ENCODE data around the gene CREB3L4.

CREB3L4 gene, protein sequence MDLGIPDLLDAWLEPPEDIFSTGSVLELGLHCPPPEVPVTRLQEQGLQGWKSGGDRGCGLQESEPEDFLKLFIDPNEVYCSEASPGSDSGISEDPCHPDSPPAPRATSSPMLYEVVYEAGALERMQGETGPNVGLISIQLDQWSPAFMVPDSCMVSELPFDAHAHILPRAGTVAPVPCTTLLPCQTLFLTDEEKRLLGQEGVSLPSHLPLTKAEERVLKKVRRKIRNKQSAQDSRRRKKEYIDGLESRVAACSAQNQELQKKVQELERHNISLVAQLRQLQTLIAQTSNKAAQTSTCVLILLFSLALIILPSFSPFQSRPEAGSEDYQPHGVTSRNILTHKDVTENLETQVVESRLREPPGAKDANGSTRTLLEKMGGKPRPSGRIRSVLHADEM

DNA sequence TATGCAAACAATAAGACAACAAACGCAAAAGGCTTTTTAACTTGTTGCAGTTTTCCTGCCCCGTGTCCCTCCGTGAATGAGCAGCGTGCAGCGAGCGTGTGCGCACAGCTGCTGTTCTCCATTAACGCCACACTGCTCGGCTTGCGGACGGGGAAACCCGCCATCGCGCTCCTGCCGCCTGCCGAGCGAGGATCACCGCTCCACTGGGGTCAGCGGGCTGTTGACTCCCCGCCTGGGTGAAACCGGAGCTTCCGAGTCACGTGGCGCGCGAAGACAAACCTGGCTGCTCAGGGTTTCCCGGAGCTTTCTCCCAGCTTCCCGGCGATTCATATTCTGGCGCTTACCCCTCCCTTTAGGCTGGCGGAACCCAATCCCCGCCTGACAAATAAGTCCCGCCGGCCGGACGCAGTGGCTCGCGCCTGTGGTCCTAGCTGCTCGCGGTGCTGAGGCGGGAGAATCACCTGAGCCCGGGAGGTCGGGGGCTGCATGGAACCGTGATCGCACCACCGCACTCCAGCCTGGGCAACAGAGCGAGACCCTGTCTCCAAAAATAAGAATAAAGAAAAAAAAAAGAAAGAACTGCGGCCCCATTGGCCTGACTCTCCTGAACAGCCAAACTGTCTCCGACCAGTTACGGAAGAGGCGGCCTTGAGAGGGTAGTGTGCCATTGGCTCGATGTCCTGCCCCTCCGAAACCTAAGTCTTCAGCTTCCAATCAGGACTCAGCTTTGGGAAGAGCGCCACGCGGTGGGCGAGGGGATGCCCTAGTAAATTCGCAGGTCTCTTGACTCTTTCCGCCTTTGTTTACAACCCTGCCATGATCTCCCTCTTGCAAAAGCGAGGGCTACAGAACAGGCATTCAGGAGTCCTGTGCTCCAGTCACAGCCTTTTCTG lies at the start of gene CREB3L4:
Gene CREB3L4 (plus strand): TSS at position 796 of the 893 bp plus-strand sequence. CDS start 624 bp downstream, outside the sequence.
- in situ Hi-C loops (cut with HindIII; ENCODE audit: low sequenced_read_pairs), result no loop called here

DNA sequence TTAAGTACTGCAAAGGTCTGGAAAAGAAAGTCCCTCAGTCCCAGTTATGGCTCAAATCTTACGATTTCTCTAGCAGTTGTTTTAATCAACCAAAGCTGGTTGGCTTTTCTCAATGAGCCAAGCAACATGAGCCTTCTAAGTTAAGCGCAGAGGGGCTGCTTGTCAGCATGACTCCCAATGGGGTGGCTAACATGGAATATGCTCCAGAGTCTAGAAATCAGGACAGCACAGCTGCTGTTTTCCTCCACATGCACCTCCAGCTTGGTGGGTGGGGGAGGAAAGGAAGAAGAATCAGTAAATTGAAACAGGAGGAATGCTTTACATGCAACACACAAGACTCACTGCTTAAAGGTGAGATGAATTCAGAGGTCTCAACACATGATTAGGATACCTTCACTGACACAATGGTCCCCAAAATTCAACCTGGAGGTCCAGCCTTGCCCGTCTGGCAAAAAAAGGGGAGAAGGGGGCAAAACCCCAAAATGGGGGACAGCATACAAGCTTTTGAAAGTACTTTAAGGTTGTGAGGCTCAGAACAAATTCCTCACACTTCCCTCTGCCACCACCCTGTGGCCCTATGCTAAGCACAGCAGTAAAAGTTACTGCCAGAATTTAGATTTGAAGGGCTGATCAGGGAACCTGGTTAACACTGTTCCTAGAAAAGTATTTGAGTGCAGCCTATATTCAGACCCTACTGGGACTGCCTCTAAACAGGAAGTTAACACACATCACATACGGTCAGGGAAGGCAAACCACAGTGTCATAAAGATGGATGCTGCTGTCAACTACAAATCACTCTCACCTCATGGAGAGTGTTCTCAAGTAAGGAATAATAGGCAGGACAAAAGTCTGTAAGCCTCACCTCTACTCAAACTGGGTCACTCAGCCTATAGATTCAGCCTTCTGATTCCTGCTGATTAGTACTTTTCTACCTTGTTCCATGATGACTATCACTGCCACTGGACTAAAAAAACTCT lies 47.5 kb upstream of the CREB3L4 start:
- in situ Hi-C loops (cut with HindIII; ENCODE audit: low sequenced_read_pairs), result no loop called here

DNA sequence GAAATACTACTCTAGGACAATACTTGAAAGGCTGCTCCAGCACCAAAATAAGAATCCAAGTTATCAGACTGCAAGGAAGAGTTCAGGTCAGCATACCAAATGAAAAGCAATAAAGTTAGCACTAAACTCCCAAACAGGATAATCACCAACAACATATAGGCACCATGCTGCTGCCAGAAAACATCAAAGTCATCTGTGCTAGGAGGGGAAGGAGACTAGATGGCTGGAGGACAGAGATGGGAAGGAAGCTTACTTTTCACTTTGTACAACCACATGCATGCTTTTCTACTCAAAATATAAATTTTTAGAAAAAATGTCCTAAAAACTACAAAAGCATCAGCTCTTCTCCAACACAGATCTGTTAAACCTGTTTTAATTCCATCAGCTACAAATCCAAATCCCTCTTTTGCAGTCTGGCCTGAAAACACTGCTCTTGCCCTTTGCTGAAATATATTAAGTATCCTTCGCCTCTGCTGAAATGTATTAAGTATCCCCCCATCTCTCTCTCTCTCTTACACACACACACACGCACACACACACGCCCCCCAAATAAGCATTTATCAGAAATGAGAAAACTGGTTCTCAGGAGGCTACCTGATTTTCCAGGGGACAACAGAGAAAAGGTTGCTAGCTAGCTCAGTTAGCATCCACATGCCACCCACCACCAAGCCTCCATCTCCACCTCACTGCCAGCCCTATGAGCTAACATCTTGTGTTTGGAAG lies 46.5 kb upstream of the CREB3L4 start:
- in situ Hi-C loops (cut with HindIII; ENCODE audit: low sequenced_read_pairs), result no loop called here

DNA sequence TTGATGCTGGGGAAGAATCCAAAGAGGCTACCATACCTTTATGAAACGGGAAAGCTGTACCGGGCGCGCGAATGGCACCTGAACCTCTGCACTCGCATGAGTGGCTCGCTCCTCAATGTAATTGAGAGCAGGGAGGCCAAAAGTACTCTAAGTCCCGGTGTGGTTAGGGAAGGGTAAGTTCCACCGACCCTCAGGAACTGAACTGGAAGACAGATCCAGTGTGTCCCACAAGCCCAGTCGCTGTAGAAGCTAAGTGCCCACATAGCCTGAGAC lies 46.0 kb upstream of the CREB3L4 start:
- in situ Hi-C loops (cut with HindIII; ENCODE audit: low sequenced_read_pairs), result no loop called here

DNA sequence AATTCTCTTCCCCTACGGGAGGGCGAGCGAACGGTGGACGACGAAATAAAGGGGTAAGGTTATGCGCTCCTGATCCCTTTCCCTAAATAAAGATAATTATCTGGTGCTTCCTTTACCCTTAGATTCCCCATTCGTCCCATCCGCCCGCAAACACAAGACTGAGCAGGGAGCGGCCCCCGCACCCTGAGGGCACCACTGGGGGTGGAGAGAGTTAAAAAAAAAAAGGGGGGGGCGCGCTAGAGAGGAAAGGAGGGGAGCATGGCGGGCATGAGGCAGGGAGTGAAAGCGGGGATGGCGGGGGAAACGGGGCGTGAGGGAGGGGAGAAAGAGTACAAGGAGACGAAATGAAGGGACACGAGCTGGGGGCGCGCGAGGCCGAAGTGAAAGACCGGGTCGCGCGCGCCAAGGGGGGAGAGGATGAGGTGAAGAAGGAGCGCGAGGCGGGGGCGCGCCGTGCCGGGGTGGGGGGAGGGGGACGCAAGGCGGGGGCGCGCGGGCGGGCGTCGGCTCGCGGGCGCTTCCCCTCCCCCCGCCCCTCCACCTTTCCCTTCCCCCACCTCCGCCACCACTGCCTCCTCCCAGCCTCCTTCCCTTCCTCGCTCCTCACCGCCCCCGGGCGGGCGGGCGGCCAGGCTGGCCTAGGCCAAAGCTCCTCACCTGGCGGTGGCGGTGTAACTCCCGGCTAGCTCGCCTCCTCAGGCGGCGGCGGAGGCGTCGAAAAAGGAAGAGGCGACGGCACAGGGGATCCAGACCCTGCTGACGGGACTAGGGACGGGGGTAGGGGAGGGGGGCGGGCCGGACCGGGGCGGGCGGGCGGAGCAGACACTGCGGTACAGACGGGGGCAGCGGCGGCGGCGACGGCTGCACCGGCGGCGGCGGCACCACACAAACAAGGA lies 45.4 kb upstream of the CREB3L4 start:
- in situ Hi-C loops (cut with HindIII; ENCODE audit: low sequenced_read_pairs), result no loop called here

DNA sequence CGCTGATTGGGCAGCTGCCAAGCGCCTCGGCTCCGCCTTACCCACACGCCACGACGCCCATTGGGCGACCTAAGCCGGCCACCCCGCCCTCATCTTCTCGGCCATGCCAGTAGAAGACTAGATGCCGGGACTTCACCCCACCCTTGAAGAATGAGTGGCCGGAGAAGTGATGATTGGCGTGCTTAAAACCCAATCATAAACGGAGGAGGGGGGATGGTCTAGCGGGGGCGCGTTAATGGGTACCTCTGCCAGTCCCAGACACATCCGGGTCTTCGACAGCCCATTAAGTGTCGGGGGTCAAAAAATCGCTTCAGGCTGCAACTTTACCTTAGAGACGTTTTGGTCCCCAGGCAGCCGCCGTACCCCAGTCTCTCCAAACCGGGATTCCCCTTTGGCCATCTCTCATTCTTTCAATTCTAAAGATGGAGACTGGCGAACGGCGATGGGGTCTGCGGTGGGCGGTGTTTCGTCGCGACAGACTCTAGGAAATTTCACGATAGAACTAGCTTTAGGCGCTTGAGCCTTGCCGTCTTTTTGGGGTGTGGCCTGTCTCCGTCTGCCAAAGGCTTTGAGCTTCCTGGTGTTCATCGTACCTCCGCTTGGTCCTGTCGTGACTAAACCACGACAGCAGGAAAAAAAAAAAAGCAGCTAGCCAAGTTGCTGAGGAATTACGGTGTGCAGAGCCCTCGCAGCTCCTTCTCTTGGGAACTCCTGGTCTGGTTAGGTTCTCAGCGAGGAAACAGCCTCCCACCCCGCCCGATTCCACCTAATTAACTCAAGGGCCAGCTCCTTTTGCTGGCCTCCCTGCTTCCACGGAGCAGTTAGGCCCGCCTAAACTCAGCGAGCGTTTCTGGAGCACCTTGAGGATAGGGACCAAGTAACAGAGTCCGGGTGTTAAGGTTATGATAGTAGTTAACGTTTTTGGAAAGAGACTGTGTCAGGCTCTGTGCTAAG lies 44.5 kb upstream of the CREB3L4 start, which contains the start of gene GATAD2B:
Gene GATAD2B (minus strand): TSS at position 1 of the 954 bp plus-strand sequence. CDS start 94,625 bp downstream, outside the sequence.
- in situ Hi-C loops (cut with HindIII; ENCODE audit: low sequenced_read_pairs), result no loop called here

DNA sequence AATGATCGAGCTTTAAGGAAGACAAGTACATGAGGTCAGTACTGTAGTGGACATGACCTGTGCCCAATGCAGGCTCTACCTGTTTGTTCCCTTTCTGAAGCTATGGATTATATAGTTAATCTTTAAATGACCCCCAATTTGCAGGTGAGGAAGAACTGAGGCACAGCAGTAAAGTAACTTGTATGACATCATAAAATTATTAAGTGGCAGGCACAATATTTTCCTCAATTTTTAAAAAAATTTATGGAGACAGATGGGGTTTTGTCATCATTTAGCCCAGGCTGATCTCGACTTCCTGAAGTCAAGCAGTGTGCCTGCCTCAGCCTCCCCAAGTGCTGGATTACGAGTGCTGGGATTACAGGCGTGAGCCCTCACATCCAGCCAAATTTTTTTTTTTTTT lies 41.3 kb upstream of the CREB3L4 start:
- in situ Hi-C loops (cut with HindIII; ENCODE audit: low sequenced_read_pairs), result no loop called here

DNA sequence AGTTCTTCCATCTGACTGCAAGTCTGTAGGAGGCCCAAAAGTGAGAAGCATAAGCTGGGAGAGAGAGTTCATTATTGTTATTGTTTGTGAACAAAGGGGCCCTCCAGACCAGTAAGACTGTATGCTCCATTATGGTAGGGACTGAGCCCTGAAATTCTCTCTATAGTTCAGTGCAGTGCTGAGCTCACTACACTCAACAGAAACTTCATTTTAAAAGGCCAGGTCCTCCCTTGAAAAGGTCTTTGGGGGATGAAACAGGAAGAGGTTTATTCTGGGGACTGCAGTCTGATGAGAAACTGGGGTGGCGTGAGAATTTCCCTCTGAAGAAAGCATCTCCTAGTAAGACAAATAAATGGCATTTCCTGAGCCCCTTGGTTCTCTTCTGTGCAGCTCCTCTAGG lies 39.5 kb upstream of the CREB3L4 start:
- in situ Hi-C loops (cut with HindIII; ENCODE audit: low sequenced_read_pairs), result no loop called here

DNA sequence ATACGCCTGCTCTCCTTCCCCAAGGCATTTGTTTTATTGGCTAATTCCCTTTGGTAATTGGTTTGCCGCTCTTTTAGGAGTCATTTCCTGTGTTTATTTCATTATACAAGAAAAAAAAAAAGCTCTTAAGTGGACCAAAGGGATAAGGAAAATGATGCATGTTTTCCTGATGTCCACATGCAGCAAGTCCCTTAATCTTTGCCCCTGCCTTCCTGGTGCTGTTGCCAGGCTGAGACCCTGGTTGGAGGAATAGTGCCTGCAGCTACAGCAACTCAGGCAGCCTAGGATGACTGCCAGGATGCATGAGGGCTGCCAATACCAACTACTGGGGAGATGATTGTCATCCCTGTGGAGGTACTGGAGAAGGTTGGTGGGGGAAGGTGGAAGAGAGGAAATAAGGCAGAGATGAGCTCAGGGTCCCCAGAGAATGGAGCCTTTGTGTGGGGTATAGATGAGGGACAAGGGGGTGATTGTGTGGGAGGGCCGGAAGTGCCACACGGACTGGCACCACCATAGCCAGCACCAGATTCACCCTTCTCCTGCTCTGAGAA lies 38.8 kb upstream of the CREB3L4 start:
- in situ Hi-C loops (cut with HindIII; ENCODE audit: low sequenced_read_pairs), result no loop called here

DNA sequence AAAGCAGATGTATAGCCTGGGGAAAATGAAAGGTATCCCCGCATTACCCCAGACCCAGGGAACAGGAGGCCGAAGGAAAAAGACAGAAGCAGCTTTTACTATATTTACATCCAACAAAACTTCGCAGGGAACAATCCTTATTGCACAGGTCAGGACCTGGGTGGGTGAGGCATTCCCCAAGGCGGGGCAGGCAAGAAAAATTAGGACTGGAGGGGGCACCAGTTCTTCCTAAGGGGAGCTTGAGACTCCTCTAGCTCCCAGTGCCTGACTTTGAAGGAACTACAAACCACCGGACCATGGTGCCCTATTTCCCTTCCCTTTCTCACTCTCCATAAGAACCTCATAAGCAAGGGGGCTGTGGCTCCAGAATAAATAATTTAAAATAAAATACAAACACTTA lies 38.3 kb upstream of the CREB3L4 start:
- in situ Hi-C loops (cut with HindIII; ENCODE audit: low sequenced_read_pairs), result no loop called here

DNA sequence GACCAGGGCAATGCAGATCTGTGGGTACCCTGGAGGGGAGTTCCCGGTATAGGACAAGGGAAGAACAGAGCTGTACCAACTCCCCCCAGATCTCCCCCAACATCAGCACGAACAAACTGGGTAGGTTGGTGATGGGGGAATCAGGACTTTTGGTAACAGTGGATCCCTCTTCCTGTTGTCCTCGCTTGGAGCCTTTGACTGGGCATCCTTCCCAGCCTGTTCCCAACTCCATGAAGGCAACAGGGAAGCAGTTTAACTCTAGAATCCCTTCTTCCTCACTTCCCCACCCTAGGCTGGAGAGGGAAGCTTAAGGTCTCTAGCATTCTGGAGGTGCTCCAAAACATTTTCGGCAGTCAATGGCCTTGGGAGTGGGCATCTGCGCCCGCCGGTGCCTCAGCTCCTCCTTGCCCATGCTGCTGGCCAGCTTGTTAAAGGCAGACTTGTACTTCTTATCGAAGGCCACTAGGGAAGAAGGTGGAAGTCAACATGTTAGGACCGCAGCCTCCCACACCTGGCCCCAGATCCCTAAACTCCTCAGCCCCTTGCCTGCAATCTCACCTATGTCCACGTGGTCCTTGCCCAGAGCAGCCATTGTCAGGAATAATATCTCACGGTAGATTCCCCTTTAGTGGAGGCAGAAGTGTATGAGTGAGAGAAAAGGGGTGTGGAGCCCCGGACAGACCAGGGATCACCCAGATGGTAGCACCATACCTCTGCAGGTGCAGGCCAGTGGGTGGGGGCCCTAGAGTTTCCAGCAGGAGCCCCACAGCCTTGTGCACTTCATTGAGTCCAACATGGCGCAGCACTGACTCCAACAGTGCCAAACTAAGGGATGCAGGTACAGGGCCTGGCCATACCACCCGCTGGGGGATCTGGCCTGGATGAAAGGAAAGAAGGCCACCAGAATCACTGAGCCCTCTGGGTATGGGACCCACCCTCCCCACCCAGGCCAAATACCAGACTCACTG lies 37.4 kb upstream of the CREB3L4 start:
- in situ Hi-C loops (cut with HindIII; ENCODE audit: low sequenced_read_pairs), result no loop called here

DNA sequence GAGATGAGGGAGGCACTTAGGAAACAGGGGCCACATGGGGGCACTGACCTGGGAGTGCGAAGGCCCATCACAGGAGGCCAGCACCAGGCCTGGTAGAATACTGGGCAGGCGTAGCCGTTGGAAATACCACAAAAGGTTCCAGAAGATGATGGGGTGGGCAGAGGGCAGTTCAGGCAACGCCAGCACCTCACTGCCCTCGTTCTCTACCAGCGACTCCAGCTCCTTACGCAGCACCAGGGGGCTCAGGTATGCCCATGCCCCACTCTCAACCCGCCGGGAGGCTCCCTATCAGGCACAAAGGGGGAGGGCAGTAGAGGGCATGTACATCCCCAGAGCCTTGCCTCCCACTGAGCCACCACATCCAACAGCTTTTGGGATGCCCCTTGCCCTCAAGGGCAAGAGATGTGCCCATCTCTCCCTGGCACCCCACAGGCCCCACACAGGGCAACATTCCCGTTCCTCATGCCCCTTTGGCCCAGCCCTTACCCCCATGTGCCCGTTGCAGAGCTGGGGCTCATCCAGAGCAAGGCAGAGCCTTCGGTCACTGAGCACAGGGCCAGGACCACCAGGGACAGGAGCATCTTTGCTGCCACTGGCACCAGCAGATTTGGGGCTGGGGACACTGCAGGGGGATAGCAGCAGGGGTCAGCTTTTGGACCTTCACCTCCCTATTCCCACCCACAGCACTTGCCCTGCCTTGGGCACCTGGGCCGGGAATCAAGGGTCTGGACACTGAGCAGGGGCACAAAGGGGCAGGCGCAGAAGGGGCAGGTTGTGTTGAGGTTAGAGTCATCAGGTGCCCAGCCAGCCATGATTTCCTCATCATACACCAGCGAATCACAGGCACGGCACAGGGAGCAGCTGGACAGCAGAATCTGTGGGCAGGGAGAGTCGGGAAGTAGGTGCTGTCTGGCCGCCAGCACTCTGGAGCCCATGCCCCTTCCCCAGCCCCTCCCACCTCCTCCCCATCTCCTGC lies 35.3 kb upstream of the CREB3L4 start:
- in situ Hi-C loops (cut with HindIII; ENCODE audit: low sequenced_read_pairs), result no loop called here

DNA sequence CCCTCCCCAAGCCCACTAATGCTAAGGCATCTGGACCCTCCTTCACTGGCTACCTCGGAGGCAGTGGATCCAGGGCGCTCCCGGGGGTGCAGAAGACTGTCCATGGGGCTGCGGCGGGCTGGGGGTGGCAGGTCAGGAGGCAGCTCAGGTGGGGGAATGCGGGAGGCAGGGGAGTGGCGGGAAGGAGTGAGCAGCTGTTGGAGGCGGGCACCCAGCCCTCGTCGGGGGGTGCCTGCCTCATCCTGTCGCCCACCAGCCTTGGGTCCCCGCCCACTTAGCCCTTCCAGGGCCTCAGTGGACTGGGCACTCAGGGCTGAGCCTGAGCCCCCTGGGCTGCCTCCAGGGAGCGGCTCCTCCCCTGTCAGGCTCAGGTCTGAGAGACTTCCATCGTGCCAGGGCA lies 34.3 kb upstream of the CREB3L4 start:
- in situ Hi-C loops (cut with HindIII; ENCODE audit: low sequenced_read_pairs), result no loop called here

DNA sequence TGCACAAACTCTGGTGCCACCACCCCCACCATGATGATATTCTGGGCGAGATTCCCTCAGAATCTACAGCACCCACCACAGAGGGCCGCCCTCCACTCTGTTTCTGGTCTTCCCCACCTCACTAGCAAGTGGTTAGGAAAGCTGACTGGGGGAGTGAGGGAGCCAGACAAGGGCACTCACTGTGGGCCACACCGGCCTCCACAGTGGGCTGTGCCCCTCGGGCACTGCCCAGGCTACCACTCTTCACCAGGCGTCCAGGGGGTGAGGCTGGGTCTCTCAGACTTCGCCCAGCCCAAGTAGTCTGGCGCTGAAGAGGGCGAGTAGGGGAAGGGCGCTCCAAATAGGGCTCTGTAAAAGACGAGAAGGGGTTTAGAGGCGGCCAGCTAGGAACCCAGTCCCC lies 33.7 kb upstream of the CREB3L4 start:
- in situ Hi-C loops (cut with HindIII; ENCODE audit: low sequenced_read_pairs), result no loop called here

DNA sequence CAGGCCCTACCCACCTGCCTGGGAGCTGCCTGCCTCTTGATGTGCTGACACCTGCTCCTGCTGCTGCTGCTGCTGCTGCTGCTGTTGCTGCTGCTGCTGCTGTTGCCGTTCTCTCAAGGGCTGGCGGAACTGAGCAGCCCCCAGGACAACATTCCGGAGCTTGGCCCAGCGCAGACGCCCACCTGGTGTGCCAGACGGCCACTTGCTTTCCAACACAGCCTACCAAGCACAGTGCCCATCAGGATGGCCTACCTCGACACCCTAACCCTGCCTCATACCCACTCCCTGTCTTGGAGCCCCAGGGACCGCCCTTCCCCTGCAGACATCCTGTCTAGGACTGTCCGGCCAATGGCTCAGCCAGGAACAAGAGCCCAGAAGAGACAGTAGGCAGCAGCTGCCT lies 33.0 kb upstream of the CREB3L4 start:
- in situ Hi-C loops (cut with HindIII; ENCODE audit: low sequenced_read_pairs), result no loop called here
